Stimulated activated CD4-positive, alpha-beta T cell treated with anti-CD3 and anti-CD28 coated beads, Interleukin-12 subunit alpha, Interleukin-12 subunit beta, amount 100 ng/mL, for 24 hours (primary cell): ENCODE measurements around the gene ODAD2.

Source experiments
- DNase-seq, 2 experiments: peaks; one replicate each; pipeline ENCODE4 v3.0.0-alpha.2; 2020; ENCODE audit warnings: low read depth in 2 of 2

The ODAD2 gene

GRCh38 chr10:27857616-27858015 is 141.3 kb downstream of the ODAD2 start:
- DNase-seq, result no peak

- DNase-seq, result no peak
These were observed 154.7 kb downstream of the ODAD2 start for GRCh38 chr10:27844223-27844622.

GRCh38 chr10:27838901-27839300 is 160.0 kb downstream of the ODAD2 start:
- DNase-seq, result no peak

GRCh38 chr10:27838361-27838760 is 160.5 kb downstream of the ODAD2 start:
- no peak for DNase-seq

GRCh38 chr10:27834476-27834875 is 164.4 kb downstream of the ODAD2 start:
- no peak for DNase-seq

- no peak for DNase-seq
These were observed 165.1 kb downstream of the ODAD2 start for GRCh38 chr10:27833792-27834191.

- no peak for DNase-seq
These were observed 166.1 kb downstream of the ODAD2 start for GRCh38 chr10:27832826-27833225.

- no peak for DNase-seq
These were observed 172.5 kb downstream of the ODAD2 start for GRCh38 chr10:27826369-27826768.

GRCh38 chr10:27822301-27822700 is 176.6 kb downstream of the ODAD2 start:
- DNase-seq, result no peak

- DNase-seq, result no peak
These were observed 178.2 kb downstream of the ODAD2 start for GRCh38 chr10:27820637-27821036.

GRCh38 chr10:27819781-27820531 is 178.9 kb downstream of the ODAD2 start:
- DNase-seq, result no peak

GRCh38 chr10:27816320-27816719 is 182.6 kb downstream of the ODAD2 start:
- DNase-seq, result no peak

GRCh38 chr10:27815846-27816245 is 183.0 kb downstream of the ODAD2 start:
- no peak for DNase-seq

GRCh38 chr10:27815261-27815660 is 183.6 kb downstream of the ODAD2 start:
- no peak for DNase-seq

GRCh38 chr10:27805180-27805579 is 193.7 kb downstream of the ODAD2 start:
- no peak for DNase-seq

GRCh38 chr10:27804136-27804535 is 194.7 kb downstream of the ODAD2 start:
- DNase-seq, result no peak

- DNase-seq, result no peak
These were observed 197.6 kb downstream of the ODAD2 start for GRCh38 chr10:27801171-27801785.

GRCh38 chr10:27799046-27799445 is 199.8 kb downstream of the ODAD2 start:
- DNase-seq, result no peak

- no peak for DNase-seq
These were observed 204.7 kb downstream of the ODAD2 start for GRCh38 chr10:27794157-27794556.

- no peak for DNase-seq
These were observed 206.7 kb downstream of the ODAD2 start for GRCh38 chr10:27792216-27792615.

- no peak for DNase-seq
These were observed 214.6 kb downstream of the ODAD2 start for GRCh38 chr10:27784272-27784671.

GRCh38 chr10:27783660-27784059 is 215.2 kb downstream of the ODAD2 start:
- peak; percentile 2 to 8 for DNase-seq

- DNase-seq, result no peak
These were observed 219.3 kb downstream of the ODAD2 start for GRCh38 chr10:27779462-27780015.
